GM18505 (cell line): ENCODE data around the gene FBXO15.

Experiments used
- ATAC-seq: cut with Tn5 transposase; IDR thresholded peaks from one replicate; pipeline ENCODE4 v1.9.1; 2021; ENCODE audit not compliant: unreplicated experiment
- POLR2A ChIP-seq: IDR thresholded peaks from 4 replicates; pipeline ENCODE4 v1.6.1; 2011; ENCODE audit warnings: borderline replicate concordance; ENCODE audit not compliant: insufficient read depth, insufficient read length; ENCODE audit errors: extremely low read depth

Gene FBXO15

DNA sequence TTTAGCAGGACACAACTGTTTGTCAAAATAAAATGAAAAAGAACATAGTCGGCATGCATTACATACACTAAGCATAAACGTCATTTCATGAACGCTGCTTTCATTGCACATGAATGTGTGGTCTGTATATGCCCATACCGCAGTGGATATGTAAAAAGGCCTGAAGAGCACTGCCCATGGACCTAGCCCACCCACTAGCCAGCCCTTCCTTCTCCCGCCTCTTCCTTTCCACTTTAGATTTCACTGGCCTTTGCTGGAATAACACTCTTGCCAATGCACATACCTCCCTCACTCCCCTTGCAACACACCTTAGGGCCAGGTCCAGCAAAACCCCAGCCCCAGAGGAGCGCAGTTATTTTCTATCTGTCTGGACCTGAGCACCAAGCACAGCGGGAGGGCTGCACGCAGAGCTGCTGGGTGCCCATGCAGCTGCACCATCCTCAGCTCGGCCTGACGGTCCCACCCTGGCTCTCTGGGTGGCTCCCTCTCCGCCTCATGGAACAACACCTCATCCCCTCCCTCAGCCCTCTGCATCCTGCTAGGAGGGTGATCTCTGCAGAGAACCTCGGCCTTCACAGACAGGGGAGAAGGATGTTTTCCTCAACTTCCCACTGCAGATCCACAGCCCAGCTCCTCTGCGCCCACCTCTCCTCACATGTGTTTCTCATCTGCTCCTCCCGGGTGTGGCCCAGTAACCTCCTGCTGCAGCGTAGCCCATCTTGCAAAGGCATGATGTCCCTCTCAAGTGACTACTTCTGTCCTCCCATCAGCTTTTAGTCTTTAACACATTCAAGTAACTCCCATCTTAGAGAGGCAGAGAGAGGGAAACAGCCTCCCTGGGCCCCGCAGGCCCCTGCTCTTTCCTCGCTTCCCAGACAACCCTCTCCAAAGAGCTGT lies 72.7 kb downstream of the FBXO15 start:
- ATAC-seq: no peak

DNA sequence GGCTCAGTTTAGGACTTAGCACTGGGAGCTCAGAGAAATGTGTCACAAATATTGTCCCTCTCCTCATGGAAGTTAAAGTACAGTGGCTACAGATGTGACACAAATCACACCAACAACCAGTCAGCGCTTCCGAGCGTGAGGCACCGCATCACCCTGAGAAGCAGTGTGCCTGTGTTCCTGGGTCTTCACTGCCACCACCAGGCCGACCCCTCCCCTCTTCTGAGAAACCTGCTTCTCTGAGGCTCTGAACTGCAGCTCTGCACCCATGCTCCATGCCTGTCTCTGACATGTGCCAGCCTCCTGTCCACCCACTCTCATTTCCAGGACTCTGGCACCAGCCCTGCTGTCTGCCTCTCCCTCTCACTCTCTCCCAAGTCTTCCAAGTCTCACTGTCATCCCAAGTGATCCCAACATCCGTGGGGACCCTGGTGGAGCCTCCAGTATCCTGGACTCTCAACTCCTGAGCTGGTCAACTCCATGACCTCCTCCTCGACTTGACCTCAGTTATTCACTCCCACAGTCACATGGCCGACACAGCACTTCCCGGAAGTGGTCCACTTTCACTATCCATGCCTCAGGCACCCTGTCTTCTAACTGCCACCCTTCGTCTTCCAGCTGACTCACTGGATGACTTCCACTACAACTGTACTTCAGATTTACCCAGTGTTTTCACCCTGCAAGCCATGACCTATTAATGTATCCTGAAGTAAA lies 73.5 kb downstream of the FBXO15 start:
- no peak for ATAC-seq
- TF ChIP-seq POLR2A: no peak

More for the DNA sequence above, 72.7 kb downstream of the FBXO15 start:
- no peak for TF ChIP-seq POLR2A

DNA sequence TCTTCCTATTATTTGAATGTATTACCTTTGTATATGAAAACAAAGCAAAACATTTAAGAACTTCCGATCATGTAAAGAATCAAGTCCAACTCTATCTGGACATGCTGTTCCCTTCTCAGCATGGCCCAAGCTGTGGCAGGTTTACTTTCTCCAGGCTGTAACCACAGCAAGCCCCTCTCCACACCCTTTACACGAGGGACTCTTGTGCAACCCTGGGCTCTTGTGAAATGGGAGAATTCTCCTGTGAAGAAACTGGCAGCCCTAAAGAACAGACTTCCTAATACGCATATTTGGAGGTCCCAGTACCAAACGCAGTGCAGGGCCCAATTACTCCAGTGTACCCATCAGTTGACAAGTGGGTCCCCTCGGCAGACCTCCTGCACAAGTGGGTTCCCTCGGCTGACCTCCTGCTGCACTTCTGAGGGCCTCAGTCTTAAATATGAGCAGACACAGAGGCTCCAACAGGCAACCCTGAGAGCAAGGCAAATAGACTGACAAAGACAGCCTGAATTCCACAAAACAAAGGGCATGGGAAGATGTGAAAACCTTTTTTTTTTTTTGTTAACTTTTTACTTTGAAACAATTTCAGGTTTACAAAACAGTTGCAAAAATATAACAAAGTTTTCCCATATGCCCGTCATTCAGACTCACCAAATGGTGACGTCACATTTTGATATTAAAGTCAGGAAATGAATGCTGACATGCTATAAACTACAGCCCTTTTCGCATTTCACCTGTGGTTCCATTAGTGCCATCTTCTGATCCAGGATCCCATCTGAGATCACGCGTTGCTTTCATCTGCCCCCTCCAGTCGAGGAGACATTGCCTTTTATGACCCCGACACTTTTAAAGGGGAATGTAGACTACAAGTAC lies 78.2 kb downstream of the FBXO15 start:
- ATAC-seq: no peak
- no peak for TF ChIP-seq POLR2A

DNA sequence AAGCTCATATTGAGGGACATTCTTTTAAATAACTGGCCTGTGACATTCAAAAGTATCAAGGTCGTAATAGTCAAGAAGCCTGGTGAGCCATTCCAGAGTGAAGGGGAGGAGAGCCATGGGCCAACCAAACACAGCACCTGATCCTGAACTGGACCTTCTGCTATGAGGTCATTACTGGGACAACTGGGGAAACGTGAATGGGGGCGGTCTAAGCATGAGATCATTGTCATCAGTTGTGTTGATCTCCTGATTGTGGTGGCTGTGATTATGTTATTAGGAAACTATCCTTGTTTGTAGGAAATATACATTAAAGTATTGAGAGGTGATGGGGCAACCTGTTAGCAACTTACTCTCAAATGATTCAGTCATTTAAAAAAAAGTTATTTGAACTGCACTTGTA lies 79.3 kb downstream of the FBXO15 start:
- no peak for TF ChIP-seq POLR2A
- ATAC-seq: no peak

DNA sequence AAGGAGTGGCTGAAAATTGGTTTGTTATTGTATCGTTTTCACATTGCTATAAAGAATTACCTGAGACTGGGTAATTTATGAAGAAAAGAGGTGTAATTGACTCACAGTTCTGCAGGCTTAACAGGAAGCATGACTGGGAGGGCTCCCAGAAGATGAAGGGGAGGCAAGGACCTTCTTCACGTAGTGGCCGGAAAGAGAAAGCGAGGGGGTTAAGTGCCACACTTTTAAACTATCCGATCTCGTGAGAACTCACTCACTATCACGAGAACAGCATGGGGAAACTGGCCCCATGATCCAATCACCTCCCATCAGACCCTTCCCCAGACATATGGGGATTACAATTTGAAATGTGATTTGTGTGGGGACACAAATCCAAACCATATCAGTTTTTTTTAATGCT lies 81.6 kb downstream of the FBXO15 start:
- no peak for ATAC-seq
- TF ChIP-seq POLR2A: no peak

DNA sequence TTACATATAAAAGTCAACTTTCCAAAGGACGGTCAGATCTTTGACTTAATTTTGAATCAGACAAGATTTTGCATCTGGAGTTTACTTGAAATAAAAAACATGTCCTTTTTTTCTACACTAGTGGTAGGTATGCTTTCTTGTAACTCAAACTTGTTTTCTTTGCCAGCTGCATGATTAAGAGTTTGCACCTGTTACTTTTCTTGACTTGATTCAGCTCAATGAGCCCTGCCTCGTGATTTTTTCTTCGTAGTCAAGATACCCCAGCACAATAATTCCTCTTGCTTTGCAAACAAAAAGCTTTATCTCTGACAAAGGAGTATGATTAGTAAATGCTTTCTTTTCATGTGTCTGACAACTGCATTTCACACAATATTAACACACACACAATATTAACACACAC lies 82.3 kb downstream of the FBXO15 start:
- no peak for ATAC-seq
- no peak for TF ChIP-seq POLR2A

DNA sequence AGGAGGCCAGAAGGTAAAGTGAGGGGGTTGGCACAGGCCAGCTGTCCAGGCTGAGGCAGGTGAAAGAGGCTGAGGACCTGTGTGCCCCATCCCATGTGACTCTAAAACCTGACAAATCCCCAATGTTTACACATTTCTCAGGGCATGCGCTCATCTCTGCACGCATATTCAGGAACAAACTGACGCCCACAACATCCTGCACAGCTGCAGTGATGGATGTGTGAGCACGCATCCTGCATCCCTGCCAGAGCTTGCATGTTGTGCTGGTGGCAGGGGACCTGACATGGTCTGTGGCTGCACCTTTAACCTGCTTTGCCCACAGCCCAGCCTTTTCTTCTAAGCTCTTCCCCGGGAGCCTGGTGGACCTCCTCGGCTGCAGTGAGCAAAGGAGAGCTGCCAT lies 83.1 kb downstream of the FBXO15 start:
- no peak for ATAC-seq
- TF ChIP-seq POLR2A: no peak

DNA sequence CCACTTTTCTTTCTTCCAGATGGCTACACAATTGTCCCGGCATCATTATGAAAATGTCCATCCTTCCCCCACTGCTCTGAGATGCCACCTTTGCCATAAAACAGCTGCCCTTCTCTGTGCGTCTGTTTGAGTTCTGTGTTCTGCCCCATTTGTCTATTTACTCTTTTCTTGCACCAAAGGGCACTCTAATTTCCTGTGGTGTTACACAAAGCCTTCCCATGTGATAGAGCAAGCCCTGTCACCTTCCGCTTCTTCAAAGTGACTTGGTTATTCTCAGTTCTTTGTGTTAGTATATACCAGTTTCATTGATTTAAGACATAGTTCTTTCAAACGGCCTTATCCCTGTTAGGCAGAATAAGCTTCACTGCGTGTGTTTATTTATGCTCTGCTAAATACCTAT lies 84.1 kb downstream of the FBXO15 start:
- no peak for ATAC-seq
- no peak for TF ChIP-seq POLR2A

DNA sequence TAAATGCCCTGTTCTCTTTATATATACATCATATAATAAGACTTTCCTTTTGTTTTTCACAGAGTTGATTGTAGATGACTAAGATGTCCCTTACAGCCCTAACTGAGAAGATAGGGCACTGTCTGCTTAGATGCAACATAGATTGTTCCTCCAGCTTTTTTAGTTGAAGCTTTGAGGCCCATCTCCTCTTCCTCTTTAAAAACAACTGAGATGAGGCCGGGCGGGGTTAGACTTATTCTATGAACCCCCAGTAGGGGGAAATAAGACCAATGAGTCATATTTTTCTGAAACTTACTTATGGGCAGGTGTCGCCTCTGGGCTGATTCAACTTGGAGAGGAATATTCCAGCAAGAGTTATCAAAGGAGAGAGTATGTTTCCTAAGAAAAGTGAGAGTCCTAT lies 84.6 kb downstream of the FBXO15 start:
- ATAC-seq: peak; percentile 60
- no peak for TF ChIP-seq POLR2A

DNA sequence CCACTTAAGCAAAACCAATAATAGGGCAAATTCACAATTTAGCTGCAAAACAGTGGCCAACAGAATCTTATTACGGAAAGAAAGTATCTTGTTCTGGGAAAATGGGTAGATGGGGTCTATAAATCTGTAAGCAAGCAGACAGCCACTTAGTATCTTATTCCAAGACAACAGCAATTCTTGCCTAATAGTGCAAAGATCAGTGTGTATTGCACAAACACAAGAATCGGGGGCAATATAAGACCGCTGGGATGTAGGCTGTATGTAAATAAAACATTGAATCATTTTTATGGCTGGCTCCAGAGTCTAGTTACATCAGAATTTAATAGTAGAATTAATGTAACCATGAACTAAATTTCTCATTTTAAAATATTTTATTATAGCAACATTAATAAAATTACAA lies 85.6 kb downstream of the FBXO15 start:
- no peak for TF ChIP-seq POLR2A
- no peak for ATAC-seq

DNA sequence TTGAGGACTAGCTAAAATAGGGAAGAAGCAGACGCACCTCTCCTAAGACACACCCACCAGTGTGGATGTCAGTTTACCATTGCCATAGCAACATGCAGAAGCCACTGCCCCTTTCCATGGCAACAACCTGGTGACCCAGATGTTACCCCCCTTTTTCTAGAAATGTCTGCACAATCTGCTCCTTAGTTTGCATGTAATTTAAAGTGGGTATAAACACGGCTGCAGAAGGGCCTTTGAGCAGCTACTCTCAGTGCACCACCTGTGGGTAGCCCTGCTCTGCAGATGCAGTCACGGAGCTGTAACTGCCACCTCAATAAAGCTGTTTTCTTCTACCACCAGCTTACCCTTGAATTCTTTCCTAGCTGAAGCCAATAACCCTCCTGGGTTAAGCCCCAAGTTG lies 87.1 kb downstream of the FBXO15 start:
- no peak for ATAC-seq
- TF ChIP-seq POLR2A: no peak

DNA sequence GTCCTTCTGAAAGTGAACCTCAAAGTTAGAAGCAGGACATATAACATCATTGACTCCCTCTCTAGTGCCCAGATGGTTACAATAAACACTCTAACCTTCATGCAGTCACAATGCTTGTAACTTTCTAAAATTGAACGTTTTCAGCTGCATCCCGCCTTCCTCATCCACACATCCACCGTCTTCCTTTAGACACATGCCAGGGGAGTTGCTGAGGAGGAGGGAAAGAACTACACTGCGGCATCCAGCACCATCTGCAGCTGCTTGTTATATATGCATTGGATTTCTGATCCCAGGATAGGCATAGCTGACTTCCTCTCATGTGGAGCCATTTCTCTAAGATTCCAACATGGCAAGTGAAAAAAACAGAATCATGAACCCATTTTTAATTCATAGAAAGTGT lies 96.8 kb downstream of the FBXO15 start:
- TF ChIP-seq POLR2A: no peak
- ATAC-seq: no peak
